OCI-LY3 (cell line): ENCODE results near the gene BRME1.

ENCODE experiments used
- EZH2phosphoT487 ChIP-seq: fragments of 200-600 bp; shearing (Covaris generic); IDR thresholded peaks from 2 replicates; pipeline ENCODE4 v1.6.1; 2018; ENCODE audit warnings: antibody characterized with exemption, mixed run types, low read depth
- TF ChIP-seq, protein P1 (sequence below): fragments of 200-600, 300-600 bp; sonication (generic); IDR thresholded peaks from 2 replicates; pipeline ENCODE4 v1.5.1; 2014; ENCODE audit warnings: antibody characterized with exemption, low read length, low read depth

DNA sequence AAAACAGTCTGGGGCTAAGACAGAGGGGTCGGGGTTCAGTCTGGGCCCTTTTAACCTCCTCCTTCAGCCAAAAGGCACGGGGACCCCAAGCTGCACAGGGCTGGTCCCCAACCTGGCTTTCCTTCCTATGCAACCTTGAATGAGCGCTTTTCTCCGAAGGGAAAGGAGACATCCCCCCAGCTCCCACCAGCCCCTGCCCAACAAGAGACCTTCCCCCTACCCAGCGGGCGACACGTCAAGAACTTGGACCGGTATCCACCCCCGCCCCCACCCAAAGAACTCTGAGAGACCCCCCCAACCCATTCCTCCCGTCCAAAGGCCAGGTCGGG lies 64.0 kb downstream of the BRME1 start:
- TF ChIP-seq, protein P1, sequence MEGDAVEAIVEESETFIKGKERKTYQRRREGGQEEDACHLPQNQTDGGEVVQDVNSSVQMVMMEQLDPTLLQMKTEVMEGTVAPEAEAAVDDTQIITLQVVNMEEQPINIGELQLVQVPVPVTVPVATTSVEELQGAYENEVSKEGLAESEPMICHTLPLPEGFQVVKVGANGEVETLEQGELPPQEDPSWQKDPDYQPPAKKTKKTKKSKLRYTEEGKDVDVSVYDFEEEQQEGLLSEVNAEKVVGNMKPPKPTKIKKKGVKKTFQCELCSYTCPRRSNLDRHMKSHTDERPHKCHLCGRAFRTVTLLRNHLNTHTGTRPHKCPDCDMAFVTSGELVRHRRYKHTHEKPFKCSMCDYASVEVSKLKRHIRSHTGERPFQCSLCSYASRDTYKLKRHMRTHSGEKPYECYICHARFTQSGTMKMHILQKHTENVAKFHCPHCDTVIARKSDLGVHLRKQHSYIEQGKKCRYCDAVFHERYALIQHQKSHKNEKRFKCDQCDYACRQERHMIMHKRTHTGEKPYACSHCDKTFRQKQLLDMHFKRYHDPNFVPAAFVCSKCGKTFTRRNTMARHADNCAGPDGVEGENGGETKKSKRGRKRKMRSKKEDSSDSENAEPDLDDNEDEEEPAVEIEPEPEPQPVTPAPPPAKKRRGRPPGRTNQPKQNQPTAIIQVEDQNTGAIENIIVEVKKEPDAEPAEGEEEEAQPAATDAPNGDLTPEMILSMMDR: no peak
- TF ChIP-seq EZH2phosphoT487: no peak
